ENCODE data around the gene ANTKMT. TPM values are rescaled to one million over a fixed set of nuclear protein-coding genes. Genes with fewer than 3 reads are reported as not detected.
A peak's percentile ranks its signal among the peaks of the same experiment; 100 is the strongest.

Gene ANTKMT
- total RNA-seq, 3 donors from 2014 or later = 29.9 to 35.7 (median 30.4) TPM

- peak overlapping the region in 1 of 2 donors; percentile 12 for H3K27ac ChIP-seq
- TF ChIP-seq CTCF (IDR thresholded peaks at IDR 0.05) (no peak), POLR2A (IDR thresholded peaks at IDR 0.05) (no peak), POLR2AphosphoS5 (IDR thresholded peaks at IDR 0.05) (no peak)
- no peaks in the 10 kb centered on the region for H3K9me3 ChIP-seq
- H3K4me1 ChIP-seq = peaks cover 17 to 41% of the 10 kb centered on the region in 2 donors
- H3K36me3 ChIP-seq = no peaks in the 10 kb centered on the region
- H3K27me3 ChIP-seq = no peaks in the 10 kb centered on the region
- peak overlapping the region in 2 of 3 donors; percentile 86 to 90 for H3K4me3 ChIP-seq
- intact Hi-C loops (cut with DNase I; ENCODE audit: low total_unique reads) = no loop called here
- DNase-seq (ENCODE audit: low spot score in 2 of 2) = no peak
Measured at GRCh38 chr16:681746-682427, 39.1 kb upstream of the ANTKMT start.

- DNase-seq (ENCODE audit: low spot score in 2 of 2) = no peak
- Histone ChIP-seq H3K27me3 (no peaks in the 10 kb centered on the region), H3K9me3 (no peaks in the 10 kb centered on the region), H3K36me3 (no peaks in the 10 kb centered on the region), H3K4me3 (peak overlapping the region in 2 of 3 donors; percentile 76 to 90), H3K4me1 (peaks cover 17 to 37% of the 10 kb centered on the region in 2 donors), H3K27ac (no peak overlapping the region)
- TF ChIP-seq CTCF (IDR thresholded peaks at IDR 0.05) (no peak), POLR2AphosphoS5 (IDR thresholded peaks at IDR 0.05) (no peak), POLR2A (IDR thresholded peaks at IDR 0.05) (no peak)
- intact Hi-C loops (cut with DNase I; ENCODE audit: low total_unique reads) = no loop called here
Measured at GRCh38 chr16:682493-683395, 38.2 kb upstream of the ANTKMT start.

- H3K27ac ChIP-seq = peak overlapping the region; percentile 79 to 93
- no peaks in the 10 kb centered on the region for H3K27me3 ChIP-seq
- intact Hi-C loops (cut with DNase I; ENCODE audit: low total_unique reads) = no loop called here
- peak overlapping the region; percentile 62 to 90 (median 76) for H3K4me3 ChIP-seq
- no peaks in the 10 kb centered on the region for H3K9me3 ChIP-seq
- no peak for DNase-seq (ENCODE audit: low spot score in 2 of 2)
- H3K36me3 ChIP-seq = no peaks in the 10 kb centered on the region
- TF ChIP-seq CTCF (IDR thresholded peaks at IDR 0.05) = no peak
- no peak for TF ChIP-seq POLR2A (IDR thresholded peaks at IDR 0.05)
- peaks cover 17 to 37% of the 10 kb centered on the region in 2 donors for H3K4me1 ChIP-seq
Measured at GRCh38 chr16:683396-684070, 37.4 kb upstream of the ANTKMT start.

- H3K4me3 ChIP-seq = peak within 1 kb of the TSS; percentile 62 to 90 (median 76)
- intact Hi-C loops (cut with DNase I; ENCODE audit: low total_unique reads) = no loop called here
- peak; percentile 95 to 97 for DNase-seq (ENCODE audit: low spot score in 2 of 2)
- no peaks in the 10 kb centered on the region for H3K27me3 ChIP-seq
- peaks cover 21 to 37% of the 10 kb centered on the region in 2 donors for H3K4me1 ChIP-seq
- no peaks in the 10 kb centered on the region for H3K9me3 ChIP-seq
- TF ChIP-seq CTCF (IDR thresholded peaks at IDR 0.05) = no peak
- TF ChIP-seq POLR2A (IDR thresholded peaks at IDR 0.05) = peak; percentile 38
- peak; percentile 69 to 89 (median 80) for TF ChIP-seq POLR2AphosphoS5 (IDR thresholded peaks at IDR 0.05)
- H3K36me3 ChIP-seq = no peaks in the 10 kb centered on the region
- H3K27ac ChIP-seq = peak within 1 kb of the TSS; percentile 79 to 93
Measured at GRCh38 chr16:684071-684794, 36.7 kb upstream of the ANTKMT start, which contains the start of gene JMJD8. TSS of gene JMJD8 (minus strand) at chr16:684334. CDS start at chr16:684319, 15 bp downstream.

Data from breast epithelium (tissue), 4 donors.